DMS53 treated with DMSO at 0.1 percent for 48 hours (cell line): ENCODE measurements around the gene PRKG1.
"Not testable (repeated sequence)": the region's sequence is repeated elsewhere in the genome, so short reads cannot be mapped to it uniquely, and the experiment has no call there.

Experiments
- DNase-seq: peaks from one replicate; lab custom pipeline; 2025; ENCODE audit not compliant: unreplicated experiment; lab: John Stamatoyannopoulos, UW

Gene PRKG1

DNA sequence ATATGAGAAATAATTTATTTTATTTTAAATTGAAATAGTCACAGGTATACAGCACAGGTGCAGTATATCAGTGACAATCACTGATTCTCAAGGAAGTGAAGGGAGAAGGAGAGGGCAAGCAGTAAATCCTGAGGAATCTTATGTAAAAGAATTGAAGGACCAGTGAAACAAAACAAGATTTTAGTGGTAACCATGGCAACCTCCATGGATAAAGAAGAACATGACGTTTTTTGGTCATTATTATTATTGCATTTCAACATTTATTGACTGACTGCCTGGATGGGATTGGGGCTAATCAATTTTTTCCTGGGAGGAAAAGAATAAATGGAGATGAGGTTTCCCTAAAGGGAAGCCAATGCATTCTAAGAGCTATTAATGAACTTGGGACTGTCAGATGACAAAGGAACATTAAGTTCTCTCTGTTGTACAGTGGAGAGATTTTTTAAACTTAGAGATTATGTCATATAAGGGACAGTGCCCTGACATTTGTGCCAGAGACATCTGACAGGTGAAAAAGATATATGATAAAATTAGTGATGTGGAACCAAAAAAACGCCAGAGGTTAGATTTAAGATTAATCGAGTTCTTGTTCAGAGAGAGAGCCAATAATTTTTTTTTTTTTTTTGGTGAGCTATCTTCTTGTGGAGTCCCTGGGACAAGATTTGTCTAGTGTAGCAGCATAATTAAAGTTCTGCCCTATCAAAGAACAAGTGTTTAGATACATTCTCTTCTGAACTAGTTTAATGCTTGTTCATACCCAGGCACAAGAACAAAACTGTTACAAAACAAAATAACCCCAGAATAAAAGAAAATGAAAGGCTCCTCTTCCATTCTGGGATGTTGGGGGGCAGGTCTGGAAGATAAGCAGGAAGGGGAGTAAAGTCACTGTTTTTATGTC is 345.2 kb downstream of the PRKG1 start:
- DNase-seq = no peak

DNA sequence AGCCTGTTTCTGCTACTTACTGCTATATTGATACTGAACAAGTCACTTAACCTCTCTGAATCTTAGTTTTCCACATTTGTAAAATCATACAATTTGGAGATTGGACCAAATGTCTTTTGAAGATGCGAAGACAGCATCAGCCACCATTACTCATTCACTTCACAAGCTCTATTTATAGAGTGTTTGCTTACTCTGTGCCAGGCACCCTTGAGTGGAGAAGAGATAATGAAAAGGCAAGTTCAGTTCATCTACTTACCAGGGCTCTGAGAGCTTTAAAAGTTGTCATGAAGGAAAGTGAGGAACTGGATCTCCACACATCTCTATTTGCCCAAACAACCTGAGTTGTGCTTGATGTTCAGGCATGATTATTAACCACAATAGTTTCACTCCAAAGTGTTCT is 347.6 kb downstream of the PRKG1 start:
- no peak for DNase-seq

DNA sequence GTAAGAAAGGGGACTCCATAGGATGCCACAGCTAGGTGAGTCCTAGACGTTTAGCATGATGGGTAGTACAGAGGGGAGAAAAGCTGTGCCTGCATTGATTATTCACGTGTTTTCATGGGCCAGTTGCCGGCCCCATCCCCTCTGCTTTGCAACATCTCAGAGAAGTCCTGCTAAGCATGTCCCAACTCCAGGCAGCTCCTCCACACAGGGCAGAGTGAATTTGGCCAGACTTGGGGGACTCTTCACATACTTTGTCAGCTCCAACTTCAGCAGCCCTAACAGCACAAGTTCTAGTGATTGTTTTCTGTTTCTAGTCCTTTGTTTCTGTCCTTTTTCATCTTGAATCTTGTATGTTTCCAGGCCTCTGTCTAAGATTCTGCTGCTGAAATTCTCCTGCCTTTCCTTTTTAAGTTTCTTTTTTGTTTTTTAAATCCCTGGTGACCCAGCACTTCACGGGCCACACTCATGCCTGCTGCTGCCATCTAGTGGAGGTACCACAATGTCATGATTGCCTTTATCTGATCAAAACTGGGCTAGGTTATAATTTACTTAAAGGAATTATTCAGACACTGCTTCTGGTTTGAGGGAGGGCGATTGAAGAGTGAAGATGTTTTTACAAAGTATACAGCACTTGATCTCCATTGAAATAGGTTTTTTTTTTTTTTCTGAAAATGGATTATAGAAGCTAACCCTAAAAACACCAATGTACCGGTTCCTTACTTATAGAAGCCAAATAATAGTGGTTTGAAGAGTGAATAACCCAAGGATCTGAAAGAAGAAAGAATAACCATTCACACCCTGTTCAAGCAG is 348.2 kb downstream of the PRKG1 start:
- peak; percentile 55 for DNase-seq

DNA sequence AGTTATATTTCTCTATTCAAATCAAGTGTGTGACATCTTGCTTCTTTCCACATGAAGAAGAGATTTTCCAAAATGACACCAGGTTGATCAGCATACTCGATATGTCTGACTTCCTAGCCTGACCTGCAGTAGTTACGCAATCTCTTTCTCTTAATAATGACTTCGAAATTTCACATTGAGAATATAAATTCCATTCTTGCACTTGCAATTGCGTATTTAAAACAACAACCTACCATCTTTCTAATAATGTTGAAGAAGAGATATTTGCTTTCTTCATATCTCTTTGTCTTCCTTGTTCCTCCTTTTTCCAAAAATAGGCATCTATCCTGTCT is 348.8 kb downstream of the PRKG1 start:
- DNase-seq = no peak

DNA sequence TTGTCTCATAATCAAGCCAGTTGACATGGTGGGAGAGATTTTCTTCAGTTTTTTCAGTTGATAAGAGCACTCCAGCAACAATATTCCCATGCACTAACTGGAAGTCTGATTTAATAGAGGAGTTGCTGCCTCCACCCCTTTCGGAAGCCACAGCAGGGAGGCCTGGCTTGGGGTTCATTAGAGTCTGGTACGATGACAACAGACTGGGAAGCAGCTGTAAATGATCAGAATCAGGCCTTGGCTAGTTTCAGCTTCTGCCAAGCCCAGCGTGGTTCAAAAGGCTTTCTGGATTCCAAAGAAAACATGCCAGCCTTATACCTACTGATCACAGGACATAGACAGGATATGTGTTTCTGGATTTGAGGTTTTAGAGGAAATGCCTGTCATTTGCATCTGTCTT is 351.1 kb downstream of the PRKG1 start:
- DNase-seq = no peak

DNA sequence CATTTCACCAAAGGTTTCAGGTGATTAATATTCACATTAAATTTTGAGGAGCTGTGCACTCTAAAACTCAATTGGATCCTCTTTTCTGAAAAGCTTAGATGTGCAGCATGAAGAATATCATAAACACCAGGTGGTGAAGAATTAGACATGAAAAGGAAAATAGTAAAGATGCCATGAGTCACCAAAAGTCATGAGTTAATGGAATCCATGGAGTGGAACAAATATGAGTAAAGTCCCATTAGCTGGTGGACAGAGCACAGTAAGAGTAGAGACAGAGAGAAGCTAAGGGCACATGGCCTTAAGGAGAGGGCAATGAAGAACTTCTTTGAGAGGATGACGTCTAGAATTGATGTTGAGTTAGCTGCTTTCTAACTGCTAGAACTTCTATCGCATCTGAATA is 353.5 kb downstream of the PRKG1 start:
- no peak for DNase-seq

DNA sequence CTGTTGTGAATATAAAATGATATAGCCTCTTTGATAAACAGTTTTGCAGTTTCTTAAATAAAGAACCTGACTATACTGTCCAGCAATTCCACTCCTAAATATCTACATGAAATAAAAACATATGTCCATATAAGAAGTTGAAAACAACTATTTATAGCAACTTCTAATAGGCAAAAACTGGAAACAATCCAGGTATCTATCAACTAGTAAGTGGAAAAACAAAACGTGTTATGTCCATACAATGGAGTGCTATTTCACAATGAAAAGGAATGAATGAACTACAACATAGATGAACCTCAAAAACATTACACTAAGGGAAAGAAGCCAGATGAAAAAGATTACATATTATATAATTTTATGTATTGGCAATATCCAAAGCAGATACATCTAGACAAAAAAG is 356.2 kb downstream of the PRKG1 start:
- DNase-seq = no peak

DNA sequence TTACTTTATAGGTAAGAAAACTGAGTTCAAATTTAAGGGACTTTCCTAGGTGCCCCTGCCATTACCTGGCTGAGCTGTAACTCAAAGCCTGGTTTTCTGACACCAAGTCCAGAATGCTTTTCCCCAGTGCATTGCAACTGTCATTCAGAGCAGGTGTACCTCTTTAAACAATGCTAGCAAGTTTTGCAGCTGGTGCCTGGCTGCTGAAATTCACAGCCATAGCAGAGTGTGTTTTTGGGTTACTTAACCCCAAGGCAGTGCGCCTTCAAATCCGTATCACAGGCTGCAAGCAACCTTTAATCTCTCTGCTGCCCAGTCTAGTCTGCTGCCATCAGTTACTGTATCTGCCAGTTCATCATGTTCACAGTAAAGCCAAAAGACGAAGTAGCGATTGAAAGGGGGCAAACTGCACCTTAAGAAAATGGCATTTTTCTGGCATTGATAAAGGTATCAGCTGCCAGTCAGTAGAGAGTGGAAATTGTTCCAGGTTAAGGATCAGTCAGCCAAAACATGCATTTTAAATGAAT is 359.7 kb downstream of the PRKG1 start:
- DNase-seq = no peak

DNA sequence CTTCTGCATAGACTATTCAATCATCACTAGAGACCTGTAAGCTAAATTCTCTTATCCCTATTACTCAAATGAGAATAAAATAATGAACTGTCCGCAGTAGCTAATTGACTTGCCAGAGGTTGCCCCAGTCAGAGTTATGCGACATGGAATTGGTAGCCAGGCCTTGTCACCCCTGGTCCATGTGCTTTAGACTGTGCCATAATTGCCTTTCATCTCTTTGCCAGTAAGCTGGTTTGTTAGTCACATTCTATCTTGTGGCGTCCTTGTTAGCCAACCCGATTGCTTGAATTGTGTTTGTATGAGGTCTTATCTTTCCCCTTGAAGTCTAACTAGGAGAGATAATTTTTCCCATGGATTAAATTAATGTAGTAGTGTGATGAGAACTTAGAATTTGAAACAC is 362.5 kb downstream of the PRKG1 start:
- no peak for DNase-seq

DNA sequence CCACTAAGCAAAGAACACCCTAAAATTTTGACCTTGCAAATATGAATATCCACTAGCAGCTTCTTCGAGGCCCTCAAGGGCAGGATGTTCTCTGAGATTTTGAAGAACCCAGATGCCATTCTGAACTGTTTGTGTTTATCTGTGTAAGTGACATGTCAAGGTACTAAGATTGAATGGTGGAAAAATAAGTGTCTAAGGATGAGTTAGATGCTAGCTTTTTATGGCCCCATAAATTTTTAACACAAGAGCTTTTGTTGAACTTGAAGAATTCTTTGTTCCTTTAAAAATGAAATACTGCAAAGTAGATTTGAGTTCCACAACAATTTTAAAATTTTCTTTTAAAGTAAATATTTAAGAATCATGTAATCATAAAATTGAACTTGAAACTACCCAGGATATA is 365.4 kb downstream of the PRKG1 start:
- no peak for DNase-seq

DNA sequence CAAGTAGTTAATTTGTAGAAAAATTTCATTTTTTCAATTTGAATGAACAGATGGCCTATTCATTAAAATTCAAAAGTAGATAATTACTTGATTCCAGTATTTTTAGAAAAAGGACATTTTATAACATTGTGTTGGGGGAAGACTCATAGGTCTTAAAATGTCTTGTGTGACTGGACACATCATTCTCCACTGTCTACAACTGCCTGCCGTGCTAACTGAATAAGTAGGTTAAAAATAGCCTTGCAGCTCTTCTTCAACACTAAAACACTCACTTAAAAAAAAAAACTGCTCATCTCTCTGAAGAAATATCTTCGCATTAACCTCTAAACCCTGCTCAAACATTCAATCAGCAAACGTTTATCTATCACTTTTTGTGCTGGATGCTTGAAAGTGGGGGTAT is 371.3 kb downstream of the PRKG1 start:
- no peak for DNase-seq

DNA sequence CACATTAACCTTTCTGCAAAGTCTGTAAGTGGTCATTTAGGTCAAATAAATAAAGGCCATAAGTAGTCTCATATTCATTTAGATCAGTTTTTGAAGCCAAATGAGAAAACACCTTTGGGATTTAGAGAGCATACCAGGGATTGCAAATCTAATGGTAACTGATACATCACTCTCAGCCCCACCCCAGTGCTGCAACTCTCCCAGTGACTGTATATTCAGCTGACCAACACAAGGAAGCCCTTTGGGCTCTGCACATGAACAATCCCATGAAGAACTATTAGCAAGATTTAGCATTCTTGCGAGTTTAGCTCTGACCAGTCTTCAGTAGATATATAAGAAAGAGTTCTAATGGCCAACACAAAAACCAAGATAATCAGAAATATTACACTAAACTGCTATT is 372.8 kb downstream of the PRKG1 start:
- DNase-seq = no peak

DNA sequence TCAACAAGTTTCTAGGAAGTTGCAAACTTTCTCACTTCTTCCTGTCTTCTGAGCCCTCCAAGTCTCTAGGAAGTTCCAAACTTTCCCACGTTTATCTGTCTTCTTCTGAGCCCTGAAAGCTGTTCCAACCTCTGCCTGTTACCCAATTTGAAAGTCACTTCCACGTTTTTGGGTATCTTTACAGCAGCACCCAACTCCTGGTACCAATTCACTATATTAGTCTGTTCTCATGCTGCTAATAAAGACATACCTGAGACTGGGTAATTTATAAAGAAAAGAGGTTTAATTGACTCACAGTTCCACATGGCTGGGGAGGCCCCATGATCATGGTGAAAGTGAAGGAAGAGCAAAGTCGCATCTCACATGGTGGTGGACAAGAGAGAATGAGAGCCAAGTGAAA is 381.5 kb downstream of the PRKG1 start:
- not testable (repeated sequence) for DNase-seq

DNA sequence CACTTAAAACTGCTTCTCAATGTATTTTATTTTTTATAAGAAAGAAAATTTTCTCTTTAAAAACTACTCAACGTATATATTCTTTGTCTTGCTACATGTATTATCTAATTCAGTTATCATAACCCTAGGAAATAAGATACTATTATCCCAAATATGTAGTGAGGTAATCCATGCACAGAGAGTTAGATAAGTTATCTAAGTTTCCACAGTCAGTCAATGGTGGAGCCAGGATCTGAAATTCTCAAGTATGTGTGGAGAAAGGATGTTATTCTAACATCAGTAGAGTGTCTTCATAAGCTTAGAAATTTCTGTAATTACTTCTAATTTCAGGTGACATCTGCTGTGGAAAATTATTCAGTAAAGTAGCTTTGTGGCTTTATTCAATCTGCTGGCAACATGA is 385.2 kb downstream of the PRKG1 start:
- DNase-seq = no peak

DNA sequence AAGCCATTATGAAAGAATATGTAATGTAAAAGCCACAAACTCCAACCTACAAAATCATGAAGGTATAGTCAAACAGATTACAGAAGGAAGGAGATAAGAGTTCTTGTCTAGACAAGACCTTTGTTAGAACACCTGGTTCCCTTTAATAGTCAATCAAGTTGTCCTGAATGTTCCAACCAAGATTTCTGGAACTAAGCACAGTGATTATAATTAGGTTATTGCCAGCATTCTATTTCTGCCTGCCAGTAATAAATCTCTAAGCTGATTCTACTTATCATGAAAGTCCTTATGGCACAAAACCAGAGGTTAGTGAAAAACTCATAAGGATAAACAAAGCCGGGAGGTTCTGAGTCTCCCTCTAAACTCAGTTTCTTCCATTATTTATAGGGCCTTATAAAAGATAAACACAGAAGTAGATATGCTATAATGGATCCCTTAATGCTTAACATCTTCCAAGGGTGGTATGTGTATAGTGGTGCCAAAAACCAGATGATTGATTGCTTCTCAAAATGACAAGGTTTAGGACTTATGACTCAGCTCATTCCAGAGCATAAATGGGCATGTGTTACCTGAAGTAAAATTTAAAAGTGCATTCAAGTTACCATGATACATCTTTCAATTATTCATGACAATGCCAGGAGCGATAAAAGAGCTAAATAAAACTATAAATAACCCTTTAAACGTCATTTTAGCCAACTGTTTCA is 387.9 kb downstream of the PRKG1 start:
- DNase-seq = no peak

DNA sequence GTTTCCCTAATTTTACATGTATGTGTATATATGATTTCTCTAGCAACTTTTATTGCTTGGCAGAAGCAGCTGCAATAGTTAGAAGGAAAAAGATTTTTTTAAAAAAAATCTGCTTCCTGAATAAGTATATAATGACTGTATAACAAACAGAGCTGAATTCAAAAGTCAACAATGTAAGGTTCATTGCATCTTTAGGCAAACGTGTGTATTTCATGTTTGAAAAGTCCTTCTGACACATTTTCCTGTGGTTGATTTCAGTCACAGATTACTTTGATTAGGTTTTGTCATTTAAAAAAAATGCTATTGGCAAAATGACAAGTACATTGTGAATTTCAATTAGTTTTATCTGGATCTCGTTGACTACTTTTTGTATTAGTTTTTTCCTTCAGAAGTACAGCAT is 394.1 kb downstream of the PRKG1 start:
- peak; percentile 81 for DNase-seq

DNA sequence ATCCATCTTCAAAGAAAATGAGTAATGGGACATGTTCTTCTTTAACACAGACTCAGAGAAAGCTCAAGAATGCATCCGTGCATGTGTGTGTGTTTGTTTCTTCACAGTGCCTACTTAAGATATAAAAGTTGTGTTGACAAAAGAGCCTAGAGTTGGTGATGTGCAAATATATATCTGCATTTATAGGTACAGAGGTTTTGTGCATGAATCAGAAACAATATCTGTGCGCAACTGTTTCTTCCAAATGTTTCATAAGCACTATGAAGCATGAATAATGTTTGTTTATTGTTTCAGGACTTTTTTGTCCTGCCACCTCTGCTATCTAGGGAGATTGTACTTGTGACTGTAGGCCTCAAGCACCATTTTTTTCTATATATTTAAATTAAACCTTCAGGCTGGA is 395.4 kb downstream of the PRKG1 start:
- no peak for DNase-seq

DNA sequence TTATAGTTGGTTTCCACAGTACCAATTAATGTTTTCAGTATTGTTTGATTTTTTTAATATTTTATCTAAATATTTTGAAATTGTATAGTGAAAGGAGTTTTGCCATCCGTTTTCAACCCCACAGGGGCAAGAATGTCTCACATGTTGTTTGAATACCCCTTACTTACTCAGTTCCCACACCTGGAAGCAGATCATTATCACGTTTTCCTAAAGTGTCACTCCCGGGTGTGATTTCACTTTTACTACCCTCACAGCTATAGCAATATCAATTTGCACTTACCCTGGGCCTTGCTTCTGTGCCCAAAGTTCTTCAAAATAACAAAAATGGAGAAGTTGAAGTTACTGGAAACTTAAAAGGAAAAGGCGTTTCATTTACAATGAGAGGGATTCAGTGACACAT is 397.0 kb downstream of the PRKG1 start:
- DNase-seq = no peak

DNA sequence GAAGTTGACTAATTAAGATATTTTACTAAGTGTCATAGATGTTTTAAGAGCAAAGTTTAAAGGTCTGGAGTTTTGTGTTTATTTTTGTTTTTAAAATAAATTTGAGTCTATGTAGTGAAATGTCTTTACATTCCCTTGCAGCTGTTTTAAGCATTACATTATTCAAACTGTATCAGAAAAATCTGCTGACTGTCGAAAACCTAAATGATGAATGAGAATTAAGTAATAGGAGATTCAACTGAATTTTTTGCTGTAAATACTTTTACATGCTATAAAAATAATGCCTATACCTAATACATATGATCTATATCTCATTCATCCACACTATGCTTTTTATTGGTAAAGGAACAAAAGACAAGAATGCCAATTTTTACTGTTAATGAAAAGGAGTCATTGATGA is 397.9 kb downstream of the PRKG1 start:
- no peak for DNase-seq

DNA sequence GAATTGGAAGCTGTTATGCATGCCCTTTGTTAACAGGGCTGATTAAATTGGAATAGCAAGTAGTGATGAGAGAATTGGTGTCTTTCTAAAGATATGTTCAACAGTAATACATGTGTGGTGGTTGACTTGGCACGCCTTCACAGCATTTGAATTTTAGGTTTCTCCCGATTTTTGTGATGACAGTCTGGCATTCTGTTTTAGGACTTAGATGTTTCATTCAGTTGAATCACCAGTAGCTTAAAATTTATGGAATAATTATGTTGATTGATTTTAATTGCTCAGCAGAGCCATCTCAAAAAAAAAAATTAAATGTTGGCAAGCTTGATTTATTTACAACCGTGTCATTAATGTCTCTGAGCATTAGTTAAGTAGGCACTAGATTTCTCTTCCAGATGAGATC is 405.4 kb downstream of the PRKG1 start:
- DNase-seq = no peak

DNA sequence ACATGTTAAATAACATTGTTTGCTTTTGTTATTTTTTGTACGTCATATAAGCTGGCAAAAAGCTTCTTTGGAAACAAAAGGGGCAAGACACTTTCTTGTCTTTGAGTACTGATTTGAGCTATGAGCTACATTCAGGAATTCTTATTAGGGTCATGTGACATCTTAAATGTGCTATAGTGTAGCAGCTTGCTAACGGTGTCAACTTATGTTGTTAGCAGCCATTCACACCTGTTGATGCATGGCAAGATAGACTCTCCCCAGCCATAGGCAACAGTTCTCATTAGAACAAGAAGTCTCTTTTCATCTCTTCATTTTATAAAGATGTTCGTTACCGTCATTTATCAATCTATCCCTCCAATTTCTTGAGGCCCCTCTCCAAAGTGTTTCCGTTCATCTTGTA is 411.4 kb downstream of the PRKG1 start:
- no peak for DNase-seq

DNA sequence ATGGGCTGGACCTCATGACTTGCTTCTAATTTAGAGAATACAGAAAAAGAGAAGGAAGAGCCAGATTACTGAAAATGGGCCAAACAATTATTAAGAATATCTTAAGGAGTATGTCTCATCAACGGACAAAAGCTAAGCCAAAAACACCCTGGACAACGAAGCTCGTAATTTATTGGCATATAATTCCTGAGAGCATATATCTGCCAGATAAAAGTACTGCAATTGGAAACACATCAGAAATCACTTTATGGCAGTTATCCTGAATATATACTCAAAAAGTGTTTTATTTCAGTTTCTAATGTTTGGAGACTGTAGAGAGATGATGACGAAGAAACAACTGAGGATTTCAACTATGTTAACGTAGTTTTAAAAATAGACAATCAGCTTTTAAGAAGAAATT is 413.3 kb downstream of the PRKG1 start:
- DNase-seq = no peak
